ENCODE results near the gene SLC41A3.
"Not testable (repeated sequence)": the region's sequence is repeated elsewhere in the genome, so short reads cannot be mapped to it uniquely, and the experiment has no call there.

DNA sequence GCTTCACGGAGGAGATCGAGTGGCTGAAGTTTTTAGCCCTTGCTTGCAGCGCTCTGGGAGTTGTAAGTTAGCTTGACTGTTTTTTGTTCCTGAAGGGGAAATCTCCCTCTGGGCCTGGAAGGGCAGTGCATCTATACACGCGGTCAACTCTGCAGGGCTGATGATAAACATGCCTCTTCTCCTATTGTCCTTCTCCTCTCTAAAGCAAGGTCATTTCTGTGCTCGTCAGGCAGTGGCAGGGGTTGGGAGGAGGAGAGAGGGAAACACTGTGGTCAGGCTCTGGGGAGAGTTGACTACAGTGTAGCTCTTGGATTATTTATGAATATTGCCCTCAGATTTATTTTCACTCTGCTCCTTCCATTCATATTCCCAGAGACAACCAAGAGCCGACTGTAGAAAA is 106.8 kb downstream of the SLC41A3 start:
- TF ChIP-seq CTCF, POLR2A (IDR thresholded peaks at IDR 0.05): not testable (repeated sequence)

All from heart left ventricle (tissue), 13 donors.